NCI-H2171 treated with DMSO at 0.1 percent for 48 hours (cell line): ENCODE measurements around the gene DBF4B.

ENCODE experiments used
- DNase-seq: peaks from one replicate; lab custom pipeline; 2025; lab: John Stamatoyannopoulos, UW

Gene DBF4B

GRCh38 chr17:44777394-44778348 lies 69.2 kb downstream of the DBF4B start:
- DNase-seq: no peak

- no peak for DNase-seq
Measured at GRCh38 chr17:44778656-44779210, 70.3 kb downstream of the DBF4B start.

- peak; percentile 89 for DNase-seq
Measured at GRCh38 chr17:44779211-44780025, 71.0 kb downstream of the DBF4B start.

- no peak for DNase-seq
Measured at GRCh38 chr17:44780161-44780560, 71.7 kb downstream of the DBF4B start.

GRCh38 chr17:44780845-44781480 lies 72.5 kb downstream of the DBF4B start:
- no peak for DNase-seq

- no peak for DNase-seq
Measured at GRCh38 chr17:44781551-44782325, 73.3 kb downstream of the DBF4B start.

GRCh38 chr17:44782326-44782850 lies 73.9 kb downstream of the DBF4B start:
- DNase-seq: no peak

GRCh38 chr17:44785921-44786320 lies 77.5 kb downstream of the DBF4B start:
- DNase-seq: no peak

GRCh38 chr17:44786551-44787081 lies 78.2 kb downstream of the DBF4B start:
- DNase-seq: no peak

GRCh38 chr17:44787271-44787940 lies 78.9 kb downstream of the DBF4B start:
- no peak for DNase-seq

- no peak for DNase-seq
Measured at GRCh38 chr17:44788139-44788538, 79.7 kb downstream of the DBF4B start.

- no peak for DNase-seq
Measured at GRCh38 chr17:44792276-44792675, 83.8 kb downstream of the DBF4B start.

- peak; percentile 32 for DNase-seq
Measured at GRCh38 chr17:44793885-44794842, 85.7 kb downstream of the DBF4B start.

GRCh38 chr17:44794851-44795413 lies 86.5 kb downstream of the DBF4B start:
- DNase-seq: peak; percentile 32

- no peak for DNase-seq
Measured at GRCh38 chr17:44795421-44795820, 87.0 kb downstream of the DBF4B start.

GRCh38 chr17:44795928-44796327 lies 87.5 kb downstream of the DBF4B start:
- DNase-seq: no peak

GRCh38 chr17:44796731-44797130 lies 88.3 kb downstream of the DBF4B start:
- no peak for DNase-seq

GRCh38 chr17:44797802-44798201 lies 89.3 kb downstream of the DBF4B start:
- DNase-seq: no peak

- DNase-seq: no peak
Measured at GRCh38 chr17:44798356-44798755, 89.9 kb downstream of the DBF4B start.
